ENCODE measurements around the gene FCHSD2.

The FCHSD2 gene

GRCh38 chr11:72824811-72825505, 317.2 kb downstream of the FCHSD2 start:
- Histone ChIP-seq H3K4me3 (ENCODE audit: low read depth in 1 of 2, low read length in 2 of 2) (no peak overlapping the region), H3K4me1 (ENCODE audit: insufficient read depth, low read length) (no peaks in the 10 kb centered on the region), H4K20me1 (ENCODE audit: insufficient read depth, low read length) (peaks cover 13% of the 10 kb centered on the region), H3K9ac (ENCODE audit: low read depth, low read length) (no peak overlapping the region), H3K27ac (ENCODE audit: low read length) (no peak overlapping the region), H3K4me2 (ENCODE audit: insufficient read depth, low read length) (no peak overlapping the region), H3K36me3 (ENCODE audit: insufficient read depth, low read length) (peaks cover 93% of the 10 kb centered on the region), H2AFZ (ENCODE audit: low read depth, low read length) (no peak overlapping the region), H3K79me2 (ENCODE audit: insufficient read depth, low read length) (no peaks in the 10 kb centered on the region), H3K9me3 (ENCODE audit: insufficient read depth, low read length, severe bottlenecking) (no peaks in the 10 kb centered on the region), H3K27me3 (ENCODE audit: insufficient read depth, low read length, poor library complexity) (no peaks in the 10 kb centered on the region)
- DNase-seq (no peak), ATAC-seq (ENCODE audit: insufficient read depth, low read depth) (no peak)
- TF ChIP-seq CTCF (IDR thresholded peaks at IDR 0.05; ENCODE audit: borderline replicate concordance, extremely low read depth, low read length, poor library complexity, severe bottlenecking) (no peak), EZH2 (IDR thresholded peaks at IDR 0.05; ENCODE audit: borderline replicate concordance, low read depth, low read length, severe bottlenecking) (no peak)

- peaks cover 90% of the 10 kb centered on the region for H3K36me3 ChIP-seq (ENCODE audit: insufficient read depth, low read length)
- no peak overlapping the region for H3K4me2 ChIP-seq (ENCODE audit: insufficient read depth, low read length)
- ATAC-seq (ENCODE audit: insufficient read depth, low read depth) (no peak), DNase-seq (no peak)
- H3K9me3 ChIP-seq (ENCODE audit: insufficient read depth, low read length, severe bottlenecking) = no peaks in the 10 kb centered on the region
- peaks cover 13% of the 10 kb centered on the region for H4K20me1 ChIP-seq (ENCODE audit: insufficient read depth, low read length)
- no peak for TF ChIP-seq EZH2 (IDR thresholded peaks at IDR 0.05; ENCODE audit: borderline replicate concordance, low read depth, low read length, severe bottlenecking)
- TF ChIP-seq CTCF (IDR thresholded peaks at IDR 0.05; ENCODE audit: borderline replicate concordance, extremely low read depth, low read length, poor library complexity, severe bottlenecking) = no peak
- no peaks in the 10 kb centered on the region for H3K4me1 ChIP-seq (ENCODE audit: insufficient read depth, low read length)
- no peak overlapping the region for H2AFZ ChIP-seq (ENCODE audit: low read depth, low read length)
- H3K79me2 ChIP-seq (ENCODE audit: insufficient read depth, low read length) = no peaks in the 10 kb centered on the region
- no peak overlapping the region for H3K4me3 ChIP-seq (ENCODE audit: low read depth in 1 of 2, low read length in 2 of 2)
- no peaks in the 10 kb centered on the region for H3K27me3 ChIP-seq (ENCODE audit: insufficient read depth, low read length, poor library complexity)
- H3K9ac ChIP-seq (ENCODE audit: low read depth, low read length) = no peak overlapping the region
- no peak overlapping the region for H3K27ac ChIP-seq (ENCODE audit: low read length)
Observed at GRCh38 chr11:72824020-72824419, 318.1 kb downstream of the FCHSD2 start.

- Histone ChIP-seq H3K4me1 (ENCODE audit: insufficient read depth, low read length) (no peaks in the 10 kb centered on the region), H3K27ac (ENCODE audit: low read length) (no peak overlapping the region), H3K79me2 (ENCODE audit: insufficient read depth, low read length) (peaks cover 3% of the 10 kb centered on the region; the same call in 1 of the 2 replicates), H3K4me2 (ENCODE audit: insufficient read depth, low read length) (no peak overlapping the region), H2AFZ (ENCODE audit: low read depth, low read length) (no peak overlapping the region), H4K20me1 (ENCODE audit: insufficient read depth, low read length) (peaks cover 15% of the 10 kb centered on the region), H3K27me3 (ENCODE audit: insufficient read depth, low read length, poor library complexity) (no peaks in the 10 kb centered on the region), H3K9me3 (ENCODE audit: insufficient read depth, low read length, severe bottlenecking) (no peaks in the 10 kb centered on the region), H3K36me3 (ENCODE audit: insufficient read depth, low read length) (peaks cover 90% of the 10 kb centered on the region), H3K4me3 (ENCODE audit: low read depth in 1 of 2, low read length in 2 of 2) (no peak overlapping the region), H3K9ac (ENCODE audit: low read depth, low read length) (no peak overlapping the region)
- DNase-seq (no peak), ATAC-seq (ENCODE audit: insufficient read depth, low read depth) (no peak)
- TF ChIP-seq EZH2 (IDR thresholded peaks at IDR 0.05; ENCODE audit: borderline replicate concordance, low read depth, low read length, severe bottlenecking) (no peak), CTCF (IDR thresholded peaks at IDR 0.05; ENCODE audit: borderline replicate concordance, extremely low read depth, low read length, poor library complexity, severe bottlenecking) (no peak)
Observed at GRCh38 chr11:72823105-72823804, 318.9 kb downstream of the FCHSD2 start.

All from DND-41 (cell line).